Measurements from ENCODE around the gene TMEM248. TPM values are rescaled to one million over a fixed set of nuclear protein-coding genes. Genes with fewer than 3 reads are reported as not detected.
A peak's percentile ranks its signal among the peaks of the same experiment; 100 is the strongest.

Gene TMEM248
- total and polyA plus RNA-seq, 2 of the 13 experiments (the other 11 are each of a cell fraction or from before 2014, with no cell fraction given): 54.3 to 109 TPM

DNA sequence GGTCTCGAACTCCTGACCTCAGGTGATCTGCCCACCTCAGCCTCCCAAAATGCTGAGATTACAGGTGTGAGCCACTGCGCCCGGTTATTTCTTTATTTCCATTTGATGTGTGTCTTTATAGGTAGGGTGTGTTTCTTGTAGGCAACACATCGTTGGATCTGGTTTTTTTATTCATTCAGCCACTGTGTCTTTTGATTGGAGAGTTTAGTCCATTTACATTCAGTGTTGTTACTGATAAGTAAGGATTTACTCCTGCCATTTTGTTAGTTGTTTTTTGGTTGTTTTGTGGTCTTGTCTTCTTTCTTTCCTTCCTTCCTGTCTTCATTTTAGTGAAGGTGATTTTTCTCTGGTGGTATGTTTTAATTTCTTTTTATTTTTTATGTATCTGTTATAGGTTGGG is 16.9 kb downstream of the TMEM248 start (continued):
- TF ChIP-seq ZNF790 (CRISPR knock-in tag; IDR thresholded peaks at IDR 0.05; ENCODE audit: borderline replicate concordance) (no peak), STAT5B (CRISPR knock-in tag; IDR thresholded peaks at IDR 0.05) (no peak)

DNA sequence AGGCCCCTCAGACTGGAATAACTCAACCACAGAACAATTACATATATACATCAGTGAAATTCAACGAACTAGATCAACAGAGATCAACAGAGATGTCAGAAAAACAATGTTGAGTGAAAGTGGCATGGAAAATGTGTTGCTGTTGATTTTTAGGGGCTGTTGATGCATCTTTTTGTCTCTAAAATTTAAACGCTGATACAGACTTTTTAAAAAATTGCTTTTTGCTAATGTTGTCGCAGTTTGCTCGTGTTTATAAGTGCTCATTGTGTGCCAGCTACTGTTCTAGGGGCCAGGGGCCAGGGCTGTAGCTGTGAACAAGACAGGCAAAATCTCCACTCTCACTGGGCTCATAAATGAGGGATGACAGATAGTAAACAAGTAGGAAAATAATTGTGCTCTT is 18.3 kb downstream of the TMEM248 start:
- Histone ChIP-seq H4K20me1 (ENCODE audit: insufficient read depth, low read length) (no peaks in the 10 kb centered on the region), H3K4me2 (ENCODE audit: low read depth, low read length) (no peak overlapping the region), H3K36me3 (replicated peaks in 1 of 2; ENCODE audit: control insufficient read depth in 1 of 2, insufficient read depth in 2 of 2, low read length in 2 of 2) (peaks cover 4 to 38% of the 10 kb centered on the region in 2 experiments), H2AFZ (ENCODE audit: low read length) (no peak overlapping the region), H3K79me2 (ENCODE audit: insufficient read depth, low read length) (peaks cover 56% of the 10 kb centered on the region), H3K9ac (ENCODE audit: insufficient read depth, low read depth, low read length) (no peak overlapping the region), H3K27me3 (ENCODE audit: control insufficient read depth in 1 of 2, insufficient read depth in 2 of 2, low read length in 2 of 2) (no peaks in the 10 kb centered on the region), H3K27ac (ENCODE audit: extremely low read length, insufficient read depth, low read length) (no peak overlapping the region), H3K4me1 (ENCODE audit: insufficient read depth, low read length) (no peaks in the 10 kb centered on the region), H3K9me3 (ENCODE audit: low read length) (no peaks in the 10 kb centered on the region), H3K4me3 (replicated peaks in 1 of 3; ENCODE audit: insufficient read depth in 1 of 3, low read depth in 2 of 3, low read length in 3 of 3) (no peak overlapping the region)
- TF ChIP-seq NR2F1 (CRISPR knock-in tag; IDR thresholded peaks at IDR 0.05) (no peak), MAFK (conservative IDR thresholded peaks at IDR 0.05 in 1 of 2, IDR thresholded peaks at IDR 0.05 in 1 of 2; ENCODE audit: low read length in 2 of 2) (peak in 1 of 2 experiments; percentile 72; a peak in 2 of 4 replicates), ZNF34 (CRISPR knock-in tag; IDR thresholded peaks at IDR 0.05; ENCODE audit: borderline replicate concordance) (no peak), XBP1 (CRISPR knock-in tag; IDR thresholded peaks at IDR 0.05) (no peak), ZMYM4 (CRISPR knock-in tag; IDR thresholded peaks at IDR 0.05) (no peak), ESRRA (CRISPR knock-in tag; IDR thresholded peaks at IDR 0.05; ENCODE audit: low read depth) (no peak), MAFG (CRISPR knock-in tag; IDR thresholded peaks at IDR 0.05) (no peak), MAFF (IDR thresholded peaks at IDR 0.05; ENCODE audit: low read depth, low read length) (peak; percentile 28; the same call in 1 of the 2 replicates)
- TF ChIP-seq, protein P1, sequence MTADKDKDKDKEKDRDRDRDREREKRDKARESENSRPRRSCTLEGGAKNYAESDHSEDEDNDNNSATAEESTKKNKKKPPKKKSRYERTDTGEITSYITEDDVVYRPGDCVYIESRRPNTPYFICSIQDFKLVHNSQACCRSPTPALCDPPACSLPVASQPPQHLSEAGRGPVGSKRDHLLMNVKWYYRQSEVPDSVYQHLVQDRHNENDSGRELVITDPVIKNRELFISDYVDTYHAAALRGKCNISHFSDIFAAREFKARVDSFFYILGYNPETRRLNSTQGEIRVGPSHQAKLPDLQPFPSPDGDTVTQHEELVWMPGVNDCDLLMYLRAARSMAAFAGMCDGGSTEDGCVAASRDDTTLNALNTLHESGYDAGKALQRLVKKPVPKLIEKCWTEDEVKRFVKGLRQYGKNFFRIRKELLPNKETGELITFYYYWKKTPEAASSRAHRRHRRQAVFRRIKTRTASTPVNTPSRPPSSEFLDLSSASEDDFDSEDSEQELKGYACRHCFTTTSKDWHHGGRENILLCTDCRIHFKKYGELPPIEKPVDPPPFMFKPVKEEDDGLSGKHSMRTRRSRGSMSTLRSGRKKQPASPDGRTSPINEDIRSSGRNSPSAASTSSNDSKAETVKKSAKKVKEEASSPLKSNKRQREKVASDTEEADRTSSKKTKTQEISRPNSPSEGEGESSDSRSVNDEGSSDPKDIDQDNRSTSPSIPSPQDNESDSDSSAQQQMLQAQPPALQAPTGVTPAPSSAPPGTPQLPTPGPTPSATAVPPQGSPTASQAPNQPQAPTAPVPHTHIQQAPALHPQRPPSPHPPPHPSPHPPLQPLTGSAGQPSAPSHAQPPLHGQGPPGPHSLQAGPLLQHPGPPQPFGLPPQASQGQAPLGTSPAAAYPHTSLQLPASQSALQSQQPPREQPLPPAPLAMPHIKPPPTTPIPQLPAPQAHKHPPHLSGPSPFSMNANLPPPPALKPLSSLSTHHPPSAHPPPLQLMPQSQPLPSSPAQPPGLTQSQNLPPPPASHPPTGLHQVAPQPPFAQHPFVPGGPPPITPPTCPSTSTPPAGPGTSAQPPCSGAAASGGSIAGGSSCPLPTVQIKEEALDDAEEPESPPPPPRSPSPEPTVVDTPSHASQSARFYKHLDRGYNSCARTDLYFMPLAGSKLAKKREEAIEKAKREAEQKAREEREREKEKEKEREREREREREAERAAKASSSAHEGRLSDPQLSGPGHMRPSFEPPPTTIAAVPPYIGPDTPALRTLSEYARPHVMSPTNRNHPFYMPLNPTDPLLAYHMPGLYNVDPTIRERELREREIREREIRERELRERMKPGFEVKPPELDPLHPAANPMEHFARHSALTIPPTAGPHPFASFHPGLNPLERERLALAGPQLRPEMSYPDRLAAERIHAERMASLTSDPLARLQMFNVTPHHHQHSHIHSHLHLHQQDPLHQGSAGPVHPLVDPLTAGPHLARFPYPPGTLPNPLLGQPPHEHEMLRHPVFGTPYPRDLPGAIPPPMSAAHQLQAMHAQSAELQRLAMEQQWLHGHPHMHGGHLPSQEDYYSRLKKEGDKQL (CRISPR knock-in tag; IDR thresholded peaks at IDR 0.05; ENCODE audit: low read depth): no peak
- TF ChIP-seq, protein P2, sequence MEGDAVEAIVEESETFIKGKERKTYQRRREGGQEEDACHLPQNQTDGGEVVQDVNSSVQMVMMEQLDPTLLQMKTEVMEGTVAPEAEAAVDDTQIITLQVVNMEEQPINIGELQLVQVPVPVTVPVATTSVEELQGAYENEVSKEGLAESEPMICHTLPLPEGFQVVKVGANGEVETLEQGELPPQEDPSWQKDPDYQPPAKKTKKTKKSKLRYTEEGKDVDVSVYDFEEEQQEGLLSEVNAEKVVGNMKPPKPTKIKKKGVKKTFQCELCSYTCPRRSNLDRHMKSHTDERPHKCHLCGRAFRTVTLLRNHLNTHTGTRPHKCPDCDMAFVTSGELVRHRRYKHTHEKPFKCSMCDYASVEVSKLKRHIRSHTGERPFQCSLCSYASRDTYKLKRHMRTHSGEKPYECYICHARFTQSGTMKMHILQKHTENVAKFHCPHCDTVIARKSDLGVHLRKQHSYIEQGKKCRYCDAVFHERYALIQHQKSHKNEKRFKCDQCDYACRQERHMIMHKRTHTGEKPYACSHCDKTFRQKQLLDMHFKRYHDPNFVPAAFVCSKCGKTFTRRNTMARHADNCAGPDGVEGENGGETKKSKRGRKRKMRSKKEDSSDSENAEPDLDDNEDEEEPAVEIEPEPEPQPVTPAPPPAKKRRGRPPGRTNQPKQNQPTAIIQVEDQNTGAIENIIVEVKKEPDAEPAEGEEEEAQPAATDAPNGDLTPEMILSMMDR (CRISPR knock-in tag; IDR thresholded peaks at IDR 0.05): no peak
- DNase-seq (ENCODE audit: low spot score): no peak
- ChIA-PET CTCF (ENCODE audit: low intra/inter-chr PET ratio, low total read pairs) (no interaction called here), POLR2A (no interaction called here)
- WGBS (ENCODE audit: low lambda C conversion rate): 89% methylated on average over 4 of the region's 4 CpGs
- BruUV-seq (replicated peaks): no TSS peak
- no peak for FAIRE-seq
- intact Hi-C loops (cut with micrococcal nuclease; ENCODE audit: unreplicated experiment): no loop called here
- in situ Hi-C loops (cut with HindIII; ENCODE audit: extremely low pct_ligation_motif_present, low pct_unique_long_range_greater_than_20kb): no loop called here
- ATAC-seq: no peak
